ENCODE results near the gene TNRC6C. TPM values are rescaled to one million over a fixed set of nuclear protein-coding genes. Genes with fewer than 3 reads are reported as not detected.
"Not testable (repeated sequence)": the region's sequence is repeated elsewhere in the genome, so short reads cannot be mapped to it uniquely, and the experiment has no call there.

Gene TNRC6C
- total and polyA plus RNA-seq, 9 of the 15 experiments (the other 6 are each of a cell fraction or from before 2014, with no cell fraction given) = 0.20 to 4.9 (median 2.3) TPM

- 0 out of 2 replicates have a peak, but pooled peaks have one; percentile 24 for TF ChIP-seq LCOR (CRISPR knock-in tag; IDR thresholded peaks at IDR 0.05)
- peak; percentile 64; the same call in 1 of the 2 replicates for TF ChIP-seq POLR2AphosphoS5 (IDR thresholded peaks at IDR 0.05; ENCODE audit: control insufficient read depth, insufficient read depth, low read depth, low read length)
- peak; percentile 24 for TF ChIP-seq PRDM10 (IDR thresholded peaks at IDR 0.05; ENCODE audit: partially characterized antibody)
- peak; percentile 88 for TF ChIP-seq TEAD4 (IDR thresholded peaks at IDR 0.05; ENCODE audit: low read length)
- not testable (repeated sequence) for TF ChIP-seq TEAD4 (CRISPR knock-in tag; IDR thresholded peaks at IDR 0.05; ENCODE audit: borderline replicate concordance)
- TF ChIP-seq, protein P1, sequence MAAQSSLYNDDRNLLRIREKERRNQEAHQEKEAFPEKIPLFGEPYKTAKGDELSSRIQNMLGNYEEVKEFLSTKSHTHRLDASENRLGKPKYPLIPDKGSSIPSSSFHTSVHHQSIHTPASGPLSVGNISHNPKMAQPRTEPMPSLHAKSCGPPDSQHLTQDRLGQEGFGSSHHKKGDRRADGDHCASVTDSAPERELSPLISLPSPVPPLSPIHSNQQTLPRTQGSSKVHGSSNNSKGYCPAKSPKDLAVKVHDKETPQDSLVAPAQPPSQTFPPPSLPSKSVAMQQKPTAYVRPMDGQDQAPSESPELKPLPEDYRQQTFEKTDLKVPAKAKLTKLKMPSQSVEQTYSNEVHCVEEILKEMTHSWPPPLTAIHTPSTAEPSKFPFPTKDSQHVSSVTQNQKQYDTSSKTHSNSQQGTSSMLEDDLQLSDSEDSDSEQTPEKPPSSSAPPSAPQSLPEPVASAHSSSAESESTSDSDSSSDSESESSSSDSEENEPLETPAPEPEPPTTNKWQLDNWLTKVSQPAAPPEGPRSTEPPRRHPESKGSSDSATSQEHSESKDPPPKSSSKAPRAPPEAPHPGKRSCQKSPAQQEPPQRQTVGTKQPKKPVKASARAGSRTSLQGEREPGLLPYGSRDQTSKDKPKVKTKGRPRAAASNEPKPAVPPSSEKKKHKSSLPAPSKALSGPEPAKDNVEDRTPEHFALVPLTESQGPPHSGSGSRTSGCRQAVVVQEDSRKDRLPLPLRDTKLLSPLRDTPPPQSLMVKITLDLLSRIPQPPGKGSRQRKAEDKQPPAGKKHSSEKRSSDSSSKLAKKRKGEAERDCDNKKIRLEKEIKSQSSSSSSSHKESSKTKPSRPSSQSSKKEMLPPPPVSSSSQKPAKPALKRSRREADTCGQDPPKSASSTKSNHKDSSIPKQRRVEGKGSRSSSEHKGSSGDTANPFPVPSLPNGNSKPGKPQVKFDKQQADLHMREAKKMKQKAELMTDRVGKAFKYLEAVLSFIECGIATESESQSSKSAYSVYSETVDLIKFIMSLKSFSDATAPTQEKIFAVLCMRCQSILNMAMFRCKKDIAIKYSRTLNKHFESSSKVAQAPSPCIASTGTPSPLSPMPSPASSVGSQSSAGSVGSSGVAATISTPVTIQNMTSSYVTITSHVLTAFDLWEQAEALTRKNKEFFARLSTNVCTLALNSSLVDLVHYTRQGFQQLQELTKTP (IDR thresholded peaks at IDR 0.05; ENCODE audit: low read depth in 1 of 2, partially characterized antibody in 2 of 2) = peak in 1 of 2 experiments; percentile 66
- TF ChIP-seq MBD2 (IDR thresholded peaks at IDR 0.05; ENCODE audit: borderline replicate concordance, low read depth) = peak; percentile 51; the same call in 1 of the 2 replicates
- TF ChIP-seq CUX1 (CRISPR knock-in tag; IDR thresholded peaks at IDR 0.05) = peak; percentile 66; the same call in 1 of the 2 replicates
- TF ChIP-seq ZNF589 (CRISPR knock-in tag; IDR thresholded peaks at IDR 0.05; ENCODE audit: low read depth) = peak; percentile 50; the same call in 1 of the 2 replicates
- peak; percentile 85 for TF ChIP-seq ZNF316 (IDR thresholded peaks at IDR 0.05)
- TF ChIP-seq HES1 (IDR thresholded peaks at IDR 0.05; ENCODE audit: low read depth) = peak; percentile 68; the same call in 1 of the 2 replicates
- TF ChIP-seq TEAD1 (CRISPR knock-in tag; IDR thresholded peaks at IDR 0.05) = peak; percentile 54 to 68; a peak in 3 of 4 replicates
- TF ChIP-seq STAT5A (IDR thresholded peaks at IDR 0.05; ENCODE audit: borderline replicate concordance, low read length) = peak; percentile 69
Measured at GRCh38 chr17:78082355-78082872, 123.9 kb downstream of the TNRC6C start (continued).
